IMR-90 (cell line): ENCODE results near the gene LAP3. TPM values are rescaled to one million over a fixed set of nuclear protein-coding genes. Genes with fewer than 3 reads are reported as not detected.
A peak's percentile ranks its signal among the peaks of the same experiment; 100 is the strongest.

ENCODE experiments used
- ATAC-seq: fragments of 200-7000 bp; cut with Tn5 transposase; 2 replicates; pipeline ENCODE4 v1.9.1; 2020; ENCODE audit warnings: low read depth, mild to moderate bottlenecking, moderate library complexity
- BruUV-seq: library from RNA; stranded (reverse); fragments of 400-500 nt; replicated peaks from 2 replicates; lab custom pipeline; 2021; lab: Mats Ljungman, UMichigan
- CTCF ChIA-PET: fragments of 300-600 bp; formaldehyde crosslinking; extraction: SDS; loops from one replicate; lab custom pipeline; 2021; ENCODE audit warnings: antibody characterized with exemption; lab: Yijun Ruan, JAX
- POLR2A ChIA-PET: fragments of 300-600 bp; sonication (Branson Sonifier 250); formaldehyde crosslinking; loops from one replicate; lab custom pipeline; 2022; ENCODE audit warnings: antibody characterized with exemption; ENCODE audit not compliant: unreplicated experiment; lab: Charles Lee
- DNase-seq: peaks from one replicate; pipeline ENCODE4 v3.0.0; 2013
- H2AFZ ChIP-seq: replicated peaks from 2 replicates; pipeline ENCODE3; 2013; ENCODE audit warnings: low read length, mild to moderate bottlenecking; ENCODE audit not compliant: poor library complexity
- H2AK5ac ChIP-seq: 2 replicates; pipeline ENCODE4 v1.6.1; 2013; ENCODE audit warnings: low read depth, low read length, inconsistent platforms
- H2AK9ac ChIP-seq: replicated peaks from 2 replicates; pipeline ENCODE3; 2013; ENCODE audit warnings: mild to moderate bottlenecking, low read depth, low read length, moderate library complexity; ENCODE audit not compliant: poor library complexity
- H2BK120ac ChIP-seq: 2 replicates; pipeline ENCODE4 v1.6.1; 2013; ENCODE audit warnings: low read depth, low read length, inconsistent platforms
- H2BK15ac ChIP-seq: 3 replicates; pipeline ENCODE4 v1.6.1; 2013; ENCODE audit warnings: low read depth, low read length, inconsistent platforms
- H2BK20ac ChIP-seq: 2 replicates; pipeline ENCODE4 v1.6.1; 2013; ENCODE audit warnings: low read depth, mild to moderate bottlenecking, inconsistent platforms, low read length, moderate library complexity
- H2BK5ac ChIP-seq: 2 replicates; pipeline ENCODE4 v1.6.1; 2013; ENCODE audit warnings: mild to moderate bottlenecking, low read depth, low read length, inconsistent platforms; ENCODE audit not compliant: poor library complexity, severe bottlenecking
- H3K14ac ChIP-seq: replicated peaks from 2 replicates; pipeline ENCODE4 v1.6.1; 2013; ENCODE audit warnings: low read depth, low read length, inconsistent platforms
- H3K18ac ChIP-seq: 2 replicates; pipeline ENCODE4 v1.6.1; 2013; ENCODE audit warnings: low read depth, low read length, control low read depth
- H3K23ac ChIP-seq: 2 replicates; pipeline ENCODE4 v1.6.1; 2013; ENCODE audit warnings: low read depth, low read length, inconsistent platforms
- H3K27ac ChIP-seq: 2 replicates; pipeline ENCODE4 v1.5.1; 2013; ENCODE audit warnings: mild to moderate bottlenecking, control low read depth, low read length; ENCODE audit not compliant: insufficient read depth
- H3K27me3 ChIP-seq: 2 replicates; pipeline ENCODE4 v1.6.1; 2013; ENCODE audit warnings: low read length; ENCODE audit not compliant: control insufficient read depth, insufficient read depth
- H3K36me3 ChIP-seq: 2 replicates; pipeline ENCODE4 v1.6.1; 2013; ENCODE audit warnings: low read length, mixed read lengths; ENCODE audit not compliant: control insufficient read depth, insufficient read depth
- H3K4ac ChIP-seq: 2 replicates; pipeline ENCODE4 v1.6.1; 2013; ENCODE audit warnings: low read depth, low read length, inconsistent platforms
- H3K4me1 ChIP-seq: 2 replicates; pipeline ENCODE4 v1.6.1; 2013; ENCODE audit warnings: low read length, mixed read lengths; ENCODE audit not compliant: control insufficient read depth, insufficient read depth
- H3K4me2 ChIP-seq: 2 replicates; pipeline ENCODE4 v1.6.1; 2013; ENCODE audit warnings: low read depth, mild to moderate bottlenecking, control low read depth, low read length, moderate library complexity
- H3K4me3 ChIP-seq: 2 replicates; pipeline ENCODE4 v1.5.1; 2013; ENCODE audit warnings: low read depth, mild to moderate bottlenecking, control low read depth, low read length, moderate library complexity; ENCODE audit not compliant: insufficient read depth
- H3K56ac ChIP-seq: 2 replicates; pipeline ENCODE4 v1.6.1; 2013; ENCODE audit warnings: low read length, inconsistent platforms; ENCODE audit not compliant: insufficient read depth; ENCODE audit errors: extremely low read depth
- H3K79me1 ChIP-seq, 2 experiments: 2 replicates each; pipeline ENCODE4 v1.6.1; 2013; ENCODE audit warnings: low read length in 2 of 2, inconsistent platforms in 1 of 2, low read depth in 1 of 2
- H3K9ac ChIP-seq: 2 replicates; pipeline ENCODE4 v1.6.1; 2013; ENCODE audit warnings: low read depth, low read length, control low read depth
- H3K9me1 ChIP-seq: 2 replicates; pipeline ENCODE4 v1.6.1; 2013; ENCODE audit warnings: low read length, inconsistent platforms; ENCODE audit not compliant: insufficient read depth
- H3K9me3 ChIP-seq: 2 replicates; pipeline ENCODE4 v1.6.1; 2013; ENCODE audit warnings: low read length; ENCODE audit not compliant: control insufficient read depth, insufficient read depth
- H4K20me1 ChIP-seq: 2 replicates; pipeline ENCODE4 v1.6.1; 2013; ENCODE audit warnings: low read length, inconsistent platforms; ENCODE audit not compliant: insufficient read depth
- H4K5ac ChIP-seq: 2 replicates; pipeline ENCODE4 v1.6.1; 2013; ENCODE audit warnings: mild to moderate bottlenecking, low read depth, low read length, control low read depth
- H4K8ac ChIP-seq, 2 experiments: 2 replicates each; pipeline ENCODE4 v1.6.1; 2013; ENCODE audit warnings: low read depth in 2 of 2, low read length in 2 of 2, control low read depth in 1 of 2, inconsistent platforms in 1 of 2
- H4K91ac ChIP-seq: 2 replicates; pipeline ENCODE4 v1.6.1; 2013; ENCODE audit warnings: low read depth, low read length, inconsistent platforms; ENCODE audit not compliant: insufficient read depth
- MAFK ChIP-seq: IDR thresholded peaks from 2 replicates; pipeline ENCODE4 v1.6.1; 2012; ENCODE audit warnings: low read depth, low read length, improper control_type of control experiment
- NFE2L2 ChIP-seq: fragments of 150-350 bp; IDR thresholded peaks from 2 replicates; pipeline ENCODE4 v1.6.1; 2016; ENCODE audit warnings: low read depth, mild to moderate bottlenecking, low read length
- RCOR1 ChIP-seq: IDR thresholded peaks from 2 replicates; pipeline ENCODE4 v1.6.1; 2012; ENCODE audit warnings: mild to moderate bottlenecking, low read length, improper control_type of control experiment; ENCODE audit not compliant: insufficient replicate concordance
- USF2 ChIP-seq: fragments of 150-350 bp; IDR thresholded peaks from 2 replicates; pipeline ENCODE4 v1.6.1; 2017; ENCODE audit warnings: mild to moderate bottlenecking, antibody characterized with exemption, low read length, low read depth
- WGBS, 2 experiments: methylation state at CpG; one replicate each; pipeline versions ENCODE4 v1.1.5 to v1.1.7; 2013; ENCODE audit warnings: missing lambda C conversion rate in 2 of 2; ENCODE audit not compliant: insufficient read length in 1 of 2; ENCODE audit errors: extremely low coverage in 2 of 2; 5-methylcytosine and 5-hydroxymethylcytosine counted together
- dilution Hi-C: fragments of 300-500 bp; cut with HindIII; formaldehyde crosslinking; loops from one replicate; pipeline ENCODE4 v1.14.3; 2018; ENCODE audit warnings: low sequenced_read_pairs; ENCODE audit not compliant: unreplicated experiment
- in situ Hi-C: fragments of 300-500 bp; cut with MboI; formaldehyde crosslinking; loops from 3 replicates; pipeline ENCODE4 v1.14.3; 2019; ENCODE audit warnings: low sequenced_read_pairs, inconsistent platforms, mixed read lengths
- intact Hi-C: fragments of 100-400 bp; cut with micrococcal nuclease; formaldehyde crosslinking; loops from 2 replicates; pipeline ENCODE4 v1.10.0; 2022
- polyA plus RNA-seq, 3 experiments: library from polyadenylated mRNA; depleted of rRNA; stranded (reverse); fragments of >200 nt; gene quantifications; 2 replicates each; pipeline ENCODE4 v1.2.3, GENCODE V29; 2012; ENCODE audit warnings: low replicate concordance in 1 of 3
- total RNA-seq: library from RNA; depleted of rRNA; stranded (reverse); fragments of >200 nt; gene quantifications from 2 replicates; pipeline ENCODE4 v1.2.3, GENCODE V29; 2012

LAP3 gene
- total and polyA plus RNA-seq, 2 of the 4 experiments (the other 2 are of a cell fraction) = 57.9 to 91.6 TPM

GRCh38 chr4:17567271-17567670 is 9.7 kb upstream of the LAP3 start:
- no peak overlapping the region for H3K18ac ChIP-seq
- H4K91ac ChIP-seq = no peak overlapping the region
- H2AK5ac ChIP-seq = no peak overlapping the region
- intact Hi-C loops = no loop called here
- in situ Hi-C loops = no loop called here
- no peaks in the 10 kb centered on the region for H3K9me1 ChIP-seq
- no peak overlapping the region for H3K14ac ChIP-seq
- H3K4me2 ChIP-seq = no peak overlapping the region; the same call in 1 of the 2 replicates
- H3K79me1 ChIP-seq = no peaks in the 10 kb centered on the region
- H4K8ac ChIP-seq = no peak overlapping the region
- H4K5ac ChIP-seq = no peak overlapping the region
- peaks cover 3% of the 10 kb centered on the region; the same call in 1 of the 2 replicates for H3K27me3 ChIP-seq
- no peak overlapping the region for H2BK5ac ChIP-seq
- ATAC-seq = peak; percentile 72
- H2AK9ac ChIP-seq = no peak overlapping the region
- ChIA-PET CTCF (no interaction called here), POLR2A (interaction anchor here (0.6 kb wide), 1 partner anchor 9 kb away, joined by 3 read pairs; no protein-coding TSS in a partner anchor)
- DNase-seq = no peak
- H3K4me3 ChIP-seq = no peak overlapping the region
- BruUV-seq = no TSS peak
- no peak overlapping the region for H2BK120ac ChIP-seq
- no peak overlapping the region for H3K23ac ChIP-seq
- peak; percentile 30; the same call in 1 of the 2 replicates for TF ChIP-seq USF2
- no peak for TF ChIP-seq RCOR1
- TF ChIP-seq NFE2L2 = no peak
- TF ChIP-seq MAFK = no peak
- no peak overlapping the region for H3K27ac ChIP-seq
- no peak overlapping the region for H2BK20ac ChIP-seq
- no peaks in the 10 kb centered on the region for H3K36me3 ChIP-seq
- no peak overlapping the region for H2BK15ac ChIP-seq
- no CpG with 5 or more reads among the region's 2 CpGs for WGBS, 2 experiments
- H3K9ac ChIP-seq = no peak overlapping the region
- H3K4ac ChIP-seq = no peak overlapping the region
- no peaks in the 10 kb centered on the region for H4K20me1 ChIP-seq
- H3K4me1 ChIP-seq = no peaks in the 10 kb centered on the region
- dilution Hi-C loops = no loop called here
- no peak overlapping the region for H2AFZ ChIP-seq
- no peaks in the 10 kb centered on the region for H3K9me3 ChIP-seq
- no peak overlapping the region for H3K56ac ChIP-seq
